HG03280 (cell line): Measurements from ENCODE around the gene IFNL2.
"Not testable (repeated sequence)": the region's sequence is repeated elsewhere in the genome, so short reads cannot be mapped to it uniquely, and the experiment has no call there.

Source experiments
- ATAC-seq: cut with Tn5 transposase; IDR thresholded peaks from one replicate; pipeline ENCODE4 v1.9.1; 2021; ENCODE audit warnings: mild to moderate bottlenecking, moderate library complexity; ENCODE audit not compliant: unreplicated experiment

Gene IFNL2

GRCh38 chr19:39296055-39296645, 28.0 kb downstream of the IFNL2 start, which contains the start of gene IFNL1:
TSS of gene IFNL1 (plus strand) at chr19:39296407. CDS start at chr19:39296422, 15 bp downstream.
- no peak for ATAC-seq

DNA sequence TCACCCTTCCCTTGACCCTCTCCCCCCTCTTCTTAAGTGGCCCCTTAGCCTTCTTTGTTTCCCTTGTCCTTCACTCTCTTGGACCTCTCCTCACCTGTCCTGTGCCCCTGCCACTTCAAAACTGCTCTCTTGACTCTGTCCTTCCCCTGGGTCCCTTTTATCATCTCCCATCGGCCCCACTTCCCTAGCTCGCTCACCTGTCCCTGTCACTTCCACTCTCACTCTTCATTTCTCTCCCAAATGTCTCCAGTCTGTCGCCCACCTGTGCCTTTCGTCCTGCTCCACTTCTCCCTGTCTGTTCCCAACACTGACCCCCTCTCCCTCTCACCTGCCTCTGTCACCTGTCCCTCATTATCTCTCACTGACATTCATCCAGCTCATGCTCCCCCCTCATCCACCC, 28.7 kb downstream of the IFNL2 start:
- ATAC-seq = no peak

- ATAC-seq = no peak
Observed at GRCh38 chr19:39297931-39298634, 29.9 kb downstream of the IFNL2 start.

DNA sequence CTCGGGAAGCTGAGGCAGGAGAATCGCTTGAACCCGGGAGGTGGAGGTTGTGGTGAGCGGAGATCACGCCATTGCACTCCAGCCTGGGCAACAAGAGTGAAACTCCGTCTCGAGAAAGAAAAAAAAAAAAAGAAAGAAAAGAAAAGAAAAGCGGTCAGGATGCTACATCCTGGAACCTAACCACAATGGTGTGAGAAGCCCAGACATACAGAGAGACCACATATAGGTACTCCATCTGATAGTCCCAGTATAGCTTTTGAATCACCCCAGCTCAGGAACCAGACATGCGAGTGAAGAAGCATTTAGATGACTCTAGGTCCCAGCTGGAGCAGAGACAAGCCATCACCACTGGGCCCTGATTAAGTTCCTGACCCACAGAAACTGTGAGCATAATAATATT, 31.2 kb downstream of the IFNL2 start:
- ATAC-seq = no peak

- no peak for ATAC-seq
Observed at GRCh38 chr19:39299832-39300231, 31.6 kb downstream of the IFNL2 start.

GRCh38 chr19:39301021-39301420, 32.8 kb downstream of the IFNL2 start:
- no peak for ATAC-seq

- ATAC-seq = no peak
Observed at GRCh38 chr19:39301562-39301961, 33.4 kb downstream of the IFNL2 start.

- no peak for ATAC-seq
Observed at GRCh38 chr19:39303373-39304184, 35.4 kb downstream of the IFNL2 start.

DNA sequence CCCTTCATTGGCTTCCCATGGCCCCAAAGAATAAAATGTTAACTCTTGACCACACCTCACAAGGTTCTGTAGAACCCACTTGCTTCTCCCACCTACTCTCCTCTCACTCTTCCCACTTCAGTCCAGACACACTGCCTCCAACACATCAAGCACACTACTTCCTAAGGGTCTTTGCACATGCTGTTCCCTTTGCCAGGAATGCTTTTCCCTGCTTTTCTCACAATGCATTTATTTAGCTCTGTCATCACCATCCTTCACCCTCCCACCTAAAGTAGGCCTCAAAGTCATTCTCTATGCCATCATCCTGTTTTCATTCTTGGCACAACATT, 36.0 kb downstream of the IFNL2 start:
- ATAC-seq = no peak

DNA sequence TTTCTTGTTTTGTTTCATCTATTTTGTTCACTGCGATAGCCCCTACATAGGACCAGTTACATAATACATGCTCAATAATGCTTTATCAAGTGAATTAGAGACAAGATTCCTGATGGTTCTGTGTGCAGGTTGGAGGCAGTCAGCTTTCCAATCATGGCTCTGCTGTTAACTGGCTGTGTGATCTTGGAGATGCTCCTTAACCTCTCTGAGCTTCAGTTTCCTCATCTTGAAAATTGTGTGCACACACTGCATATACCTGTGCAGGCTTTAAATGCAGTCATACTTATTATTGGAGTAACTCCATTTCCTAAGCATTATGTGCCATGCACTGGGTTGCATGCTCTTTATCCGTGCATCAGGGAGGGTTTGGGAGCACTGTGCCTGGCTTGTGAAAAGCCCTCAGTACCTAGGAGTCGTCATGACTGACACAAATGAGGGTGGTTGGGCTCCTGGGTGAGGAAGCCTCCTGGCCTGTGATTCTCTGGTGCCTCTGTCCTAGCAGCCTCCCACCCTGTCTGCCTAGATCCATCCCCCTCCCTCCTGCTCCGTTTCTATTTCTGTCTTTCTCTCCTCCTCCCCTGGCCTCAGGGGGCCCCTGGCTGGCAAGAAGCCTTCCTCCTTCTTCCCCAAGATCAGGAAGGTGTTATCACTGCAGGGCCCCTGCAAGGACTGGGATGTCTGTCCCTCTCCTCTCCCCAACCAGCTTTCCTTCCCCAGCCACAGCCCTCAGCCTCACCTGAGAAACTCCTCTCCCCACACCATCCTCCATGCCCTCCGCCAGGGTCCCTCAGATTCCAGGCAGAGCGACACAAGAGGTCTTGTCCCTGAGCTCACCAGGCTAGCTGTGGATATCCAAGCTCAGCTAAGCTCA, 36.7 kb downstream of the IFNL2 start:
- no peak for ATAC-seq

- no peak for ATAC-seq
Observed at GRCh38 chr19:39306075-39306474, 37.9 kb downstream of the IFNL2 start.

GRCh38 chr19:39307046-39307821, 39.0 kb downstream of the IFNL2 start:
- no peak for ATAC-seq

DNA sequence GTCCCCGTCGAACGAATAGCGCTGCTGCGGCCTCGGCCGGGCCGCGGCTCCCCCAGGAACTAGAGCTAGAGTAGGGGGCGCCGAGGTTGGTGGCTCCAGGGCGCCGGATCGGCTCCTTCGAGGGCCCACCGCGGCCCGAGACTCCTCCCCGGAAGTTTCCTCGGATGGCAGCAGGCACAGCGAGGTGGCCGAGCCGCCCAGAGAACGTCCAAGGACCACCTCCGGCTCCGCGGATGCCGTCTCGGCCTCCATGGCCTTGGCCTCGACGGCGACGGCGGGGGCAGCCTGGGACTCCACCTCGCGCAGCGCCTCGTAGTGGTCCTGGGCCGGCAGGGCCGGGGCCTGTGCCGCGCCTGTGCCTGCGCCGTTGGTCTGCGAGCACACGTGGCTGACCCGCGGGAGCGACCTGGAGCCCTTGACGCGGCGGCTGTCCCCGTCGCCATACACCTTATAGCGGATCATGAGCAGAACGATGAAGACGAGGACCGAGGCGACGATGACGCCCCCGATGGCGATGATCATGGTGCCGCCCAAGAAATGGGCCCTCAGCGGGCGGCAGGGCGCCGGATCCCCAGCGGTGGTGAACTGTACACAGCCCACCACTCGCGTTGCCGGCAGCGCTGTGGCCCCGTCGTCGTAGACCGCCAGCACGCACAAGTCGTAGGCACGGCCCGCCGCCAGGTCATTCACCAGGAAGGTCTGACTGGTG, 39.8 kb downstream of the IFNL2 start:
- no peak for ATAC-seq

- ATAC-seq = no peak
Observed at GRCh38 chr19:39308531-39309304, 40.5 kb downstream of the IFNL2 start.

DNA sequence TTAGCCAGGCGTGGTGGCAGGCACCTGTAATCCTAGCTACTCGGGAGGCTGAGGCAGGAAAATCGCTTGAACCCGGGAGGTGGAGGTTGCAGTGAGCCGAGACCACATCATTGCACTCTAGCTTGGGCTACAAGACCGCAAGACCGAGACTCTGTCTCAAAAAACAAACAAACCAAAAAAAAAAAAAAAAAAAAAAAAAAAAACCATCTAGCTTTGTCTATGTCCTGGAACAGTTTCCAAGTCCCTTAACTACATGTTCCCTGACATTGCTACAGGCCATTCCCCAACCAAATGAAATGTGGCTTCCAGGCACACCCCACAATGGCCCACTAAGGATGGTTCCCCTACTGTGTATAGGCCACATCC, 41.1 kb downstream of the IFNL2 start:
- not testable (repeated sequence) for ATAC-seq

DNA sequence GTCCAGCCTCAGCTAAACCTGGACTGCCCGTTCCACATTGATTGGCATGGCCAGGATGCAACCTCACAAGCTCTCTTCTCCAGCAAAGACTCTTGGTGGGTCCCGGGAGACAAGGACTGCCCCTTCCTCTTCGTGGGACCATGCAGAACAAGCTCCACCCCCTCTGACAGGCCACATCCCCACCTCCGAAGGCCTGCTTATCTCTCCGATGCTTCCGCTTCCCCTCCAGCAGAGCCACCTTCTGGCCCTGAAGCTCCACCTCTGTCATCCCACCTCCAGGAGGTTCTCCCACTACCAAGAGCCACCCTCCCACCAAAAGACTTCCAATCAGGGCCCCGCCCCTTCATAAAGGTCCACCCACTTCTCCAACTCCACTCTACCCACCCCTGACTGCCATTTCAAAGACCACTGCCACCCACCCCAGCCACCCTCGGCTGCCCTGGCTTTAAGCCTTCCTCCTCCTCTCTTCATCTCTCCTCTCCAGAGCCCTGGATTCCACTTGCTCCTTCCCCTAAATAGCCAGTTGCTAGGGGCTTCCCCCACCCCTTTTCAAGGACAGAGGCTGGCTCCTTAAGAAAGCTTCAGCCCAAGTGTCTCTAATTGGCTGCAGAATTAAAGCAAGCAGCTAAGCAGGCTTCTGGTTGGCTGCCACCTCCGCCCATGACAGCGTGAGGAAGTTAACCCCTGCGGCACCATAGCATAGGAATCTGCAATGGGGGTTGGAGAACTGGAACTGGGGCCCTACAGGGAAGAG, 42.5 kb downstream of the IFNL2 start:
- no peak for ATAC-seq

- ATAC-seq = no peak
Observed at GRCh38 chr19:39314016-39314728, 46.0 kb downstream of the IFNL2 start.

- no peak for ATAC-seq
Observed at GRCh38 chr19:39315933-39316332, 47.7 kb downstream of the IFNL2 start.
